Astrocyte of the hippocampus (primary cell): ENCODE measurements around the gene OR1J2.

ENCODE experiments used
- DNase-seq: peaks from one replicate; pipeline ENCODE4 v3.0.0; 2011; ENCODE audit warnings: low read depth, low spot score

OR1J2 gene

GRCh38 chr9:122551371-122551770 is 40.8 kb downstream of the OR1J2 start:
- DNase-seq, result no peak

GRCh38 chr9:122552812-122553211 is 42.2 kb downstream of the OR1J2 start, which contains the start of gene OR1N2:
Gene OR1N2 (plus strand): TSS chr9:122553112. CDS start chr9:122553212, 100 bp downstream.
- no peak for DNase-seq
